OCI-LY7 (cell line): ENCODE results near the gene IKZF3. TPM values are rescaled to one million over a fixed set of nuclear protein-coding genes. Genes with fewer than 3 reads are reported as not detected.
"Not testable (repeated sequence)": the region's sequence is repeated elsewhere in the genome, so short reads cannot be mapped to it uniquely, and the experiment has no call there.

Experiments
- BruUV-seq: library from RNA; stranded (reverse); fragments of 400-500 nt; replicated peaks from 2 replicates; lab custom pipeline; 2021; lab: Mats Ljungman, UMichigan
- CTCF ChIA-PET: fragments of 300-600 bp; sonication (Branson Sonifier 250); formaldehyde crosslinking; loops from one replicate; lab custom pipeline; 2022; ENCODE audit warnings: antibody characterized with exemption; ENCODE audit not compliant: unreplicated experiment; lab: Charles Lee
- POLR2A ChIA-PET: fragments of 300-600 bp; sonication (Branson Sonifier 250); formaldehyde crosslinking; loops from one replicate; lab custom pipeline; 2022; ENCODE audit warnings: antibody characterized with exemption; lab: Charles Lee
- DNase-seq: peaks from one replicate; pipeline ENCODE4 v3.0.0-alpha.2; 2015; ENCODE audit warnings: low spot score
- H2AFZ ChIP-seq: fragments of 200-600 bp; sonication (generic), shearing (Covaris generic); 2 replicates; pipeline ENCODE4 v1.6.1; 2014; ENCODE audit warnings: mild to moderate bottlenecking, antibody characterized with exemption, low read length, moderate library complexity
- H3K27ac ChIP-seq: fragments of 200-600 bp; sonication (generic); 2 replicates; pipeline ENCODE4 v1.5.1; 2014; ENCODE audit warnings: mixed run types, low read depth, mild to moderate bottlenecking, moderate library complexity, low read length, inconsistent platforms; ENCODE audit not compliant: poor library complexity, severe bottlenecking
- H3K36me3 ChIP-seq: fragments of 200-600 bp; sonication (generic); 2 replicates; pipeline ENCODE4 v1.6.1; 2014; ENCODE audit warnings: mild to moderate bottlenecking, antibody characterized with exemption, low read length, moderate library complexity, mixed read lengths; ENCODE audit not compliant: insufficient read depth
- H3K4me1 ChIP-seq: fragments of 200-600 bp; sonication (generic); 2 replicates; pipeline ENCODE4 v1.5.1; 2014; ENCODE audit warnings: mild to moderate bottlenecking, low read length; ENCODE audit not compliant: insufficient read depth, poor library complexity, severe bottlenecking
- H3K4me2 ChIP-seq: fragments of 200-600 bp; sonication (generic); 2 replicates; pipeline ENCODE4 v1.6.1; 2014; ENCODE audit warnings: mild to moderate bottlenecking, low read length
- H3K4me3 ChIP-seq: fragments of 200-600 bp; sonication (generic); 2 replicates; pipeline ENCODE4 v1.5.1; 2014; ENCODE audit warnings: mild to moderate bottlenecking, low read depth, low read length; ENCODE audit not compliant: poor library complexity, severe bottlenecking
- H3K79me2 ChIP-seq: fragments of 200-600 bp; sonication (generic); 2 replicates; pipeline ENCODE4 v1.6.1; 2016; ENCODE audit warnings: low read depth, mild to moderate bottlenecking, low read length, moderate library complexity, mixed read lengths; ENCODE audit not compliant: insufficient read depth
- H3K9me2 ChIP-seq: fragments of 200-600 bp; sonication (generic); 2 replicates; pipeline ENCODE4 v1.6.1; 2016; ENCODE audit warnings: mild to moderate bottlenecking, low read length, mixed read lengths; ENCODE audit not compliant: insufficient read depth
- H3K9me3 ChIP-seq: fragments of 200-600 bp; sonication (generic); 2 replicates; pipeline ENCODE4 v1.6.1; 2014; ENCODE audit warnings: mild to moderate bottlenecking, mixed run types, low read length, mixed read lengths
- H4K20me1 ChIP-seq: fragments of 200-600 bp; sonication (generic); 2 replicates; pipeline ENCODE4 v1.6.1; 2014; ENCODE audit warnings: mild to moderate bottlenecking, antibody characterized with exemption, low read length, moderate library complexity, mixed read lengths; ENCODE audit not compliant: insufficient read depth
- CTCF ChIP-seq: fragments of 200-600 bp; sonication (generic); conservative IDR thresholded peaks from 2 replicates; pipeline ENCODE4 v1.5.1; 2014; ENCODE audit warnings: mild to moderate bottlenecking, antibody characterized with exemption, low read length, moderate library complexity, mixed read lengths
- EZH2phosphoT487 ChIP-seq: fragments of 200-600 bp; sonication (generic); IDR thresholded peaks from 2 replicates; pipeline ENCODE4 v1.6.1; 2018; ENCODE audit warnings: low read depth, borderline replicate concordance, mild to moderate bottlenecking, mixed run types, antibody characterized with exemption, low read length, moderate library complexity, mixed read lengths
- intact Hi-C: fragments of 100-400 bp; cut with micrococcal nuclease; formaldehyde crosslinking; loops from one replicate; pipeline ENCODE4 v1.10.0; 2022; ENCODE audit not compliant: unreplicated experiment
- total RNA-seq, 2 experiments: library from RNA; depleted of rRNA in 1 of 2; stranded (reverse); fragments of >200 nt in 1 of 2; shearing (Covaris generic) in 1 of 2; gene quantifications; 2 replicates each; pipeline ENCODE4 v1.2.3, GENCODE V29; 2014 to 2022

Gene IKZF3
- total RNA-seq, 2 experiments from 2014 or later, result 54.7 to 134 TPM

- peaks cover 15% of the 10 kb centered on the region; the same call in 1 of the 2 replicates for H3K36me3 ChIP-seq
- no peak overlapping the region for H2AFZ ChIP-seq
- no peak overlapping the region for H3K4me3 ChIP-seq
- CTCF ChIA-PET, result no interaction called here
- POLR2A ChIA-PET, result no interaction called here
- no peak for TF ChIP-seq EZH2phosphoT487
- no peak for TF ChIP-seq CTCF
- DNase-seq, result no peak
- H3K9me3 ChIP-seq, result no peaks in the 10 kb centered on the region
- peaks cover 8% of the 10 kb centered on the region; the same call in 1 of the 2 replicates for H3K79me2 ChIP-seq
- H3K27ac ChIP-seq, result no peak overlapping the region
- no peaks in the 10 kb centered on the region for H4K20me1 ChIP-seq
- peaks cover 9% of the 10 kb centered on the region for H3K4me1 ChIP-seq
- intact Hi-C loops, result no loop called here
- H3K4me2 ChIP-seq, result no peak overlapping the region
- BruUV-seq, result no TSS peak
- H3K9me2 ChIP-seq, result no peaks in the 10 kb centered on the region
Measured at GRCh38 chr17:39727556-39727955, 136.6 kb downstream of the IKZF3 start.

GRCh38 chr17:39726617-39727016 lies 137.5 kb downstream of the IKZF3 start:
- DNase-seq, result no peak
- no TSS peak for BruUV-seq
- TF ChIP-seq CTCF (no peak), EZH2phosphoT487 (no peak)
- intact Hi-C loops, result no loop called here
- Histone ChIP-seq H3K9me2 (no peaks in the 10 kb centered on the region), H3K4me3 (no peak overlapping the region), H3K36me3 (peaks cover 15% of the 10 kb centered on the region; the same call in 1 of the 2 replicates), H4K20me1 (no peaks in the 10 kb centered on the region), H3K9me3 (no peaks in the 10 kb centered on the region), H3K4me1 (peaks cover 9% of the 10 kb centered on the region), H3K4me2 (no peak overlapping the region), H3K27ac (no peak overlapping the region), H3K79me2 (peaks cover 8% of the 10 kb centered on the region; the same call in 1 of the 2 replicates), H2AFZ (no peak overlapping the region)
- POLR2A ChIA-PET, result no interaction called here
- CTCF ChIA-PET, result interaction anchor here (0.6 kb wide), 1 partner anchor 22 kb away, joined by 3 read pairs; no protein-coding TSS in a partner anchor

GRCh38 chr17:39725923-39726322 lies 138.2 kb downstream of the IKZF3 start:
- H3K4me2 ChIP-seq, H3K4me3 ChIP-seq, H4K20me1 ChIP-seq, H3K4me1 ChIP-seq, intact Hi-C loops, H3K9me2 ChIP-seq, BruUV-seq, H2AFZ ChIP-seq, H3K27ac ChIP-seq, H3K79me2 ChIP-seq, DNase-seq, POLR2A ChIA-PET, H3K9me3 ChIP-seq: not testable (repeated sequence)
- CTCF ChIA-PET, result interaction anchor here (0.6 kb wide), 1 partner anchor 21 kb away, joined by 3 read pairs; no protein-coding TSS in a partner anchor
- H3K36me3 ChIP-seq, result peaks cover 15% of the 10 kb centered on the region; the same call in 1 of the 2 replicates
